Measurements from ENCODE around the gene TMEM242.

DNA sequence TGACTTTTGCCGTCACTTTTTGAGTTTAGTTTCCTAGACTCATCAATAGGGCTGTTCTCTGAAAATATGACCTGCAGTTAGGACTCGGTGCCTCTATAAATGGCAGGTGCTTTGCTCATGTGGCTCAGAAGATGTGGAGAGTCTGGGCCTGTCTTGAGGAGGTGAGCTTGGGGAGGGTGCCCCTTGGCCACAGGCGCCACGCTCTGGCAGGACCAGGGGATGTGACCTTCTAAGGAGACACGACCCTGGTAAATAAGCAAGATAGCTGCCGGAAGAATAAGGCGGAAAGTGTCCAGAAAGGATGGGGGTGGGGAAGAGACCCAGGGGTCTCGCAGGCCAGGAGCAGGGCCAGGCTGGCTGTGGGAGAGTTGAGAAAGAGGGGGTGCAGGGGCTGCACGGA lies 46.6 kb downstream of the TMEM242 start:
- TF ChIP-seq, protein P1, sequence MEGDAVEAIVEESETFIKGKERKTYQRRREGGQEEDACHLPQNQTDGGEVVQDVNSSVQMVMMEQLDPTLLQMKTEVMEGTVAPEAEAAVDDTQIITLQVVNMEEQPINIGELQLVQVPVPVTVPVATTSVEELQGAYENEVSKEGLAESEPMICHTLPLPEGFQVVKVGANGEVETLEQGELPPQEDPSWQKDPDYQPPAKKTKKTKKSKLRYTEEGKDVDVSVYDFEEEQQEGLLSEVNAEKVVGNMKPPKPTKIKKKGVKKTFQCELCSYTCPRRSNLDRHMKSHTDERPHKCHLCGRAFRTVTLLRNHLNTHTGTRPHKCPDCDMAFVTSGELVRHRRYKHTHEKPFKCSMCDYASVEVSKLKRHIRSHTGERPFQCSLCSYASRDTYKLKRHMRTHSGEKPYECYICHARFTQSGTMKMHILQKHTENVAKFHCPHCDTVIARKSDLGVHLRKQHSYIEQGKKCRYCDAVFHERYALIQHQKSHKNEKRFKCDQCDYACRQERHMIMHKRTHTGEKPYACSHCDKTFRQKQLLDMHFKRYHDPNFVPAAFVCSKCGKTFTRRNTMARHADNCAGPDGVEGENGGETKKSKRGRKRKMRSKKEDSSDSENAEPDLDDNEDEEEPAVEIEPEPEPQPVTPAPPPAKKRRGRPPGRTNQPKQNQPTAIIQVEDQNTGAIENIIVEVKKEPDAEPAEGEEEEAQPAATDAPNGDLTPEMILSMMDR (IDR thresholded peaks at IDR 0.05; ENCODE audit: low read depth, low read length, poor library complexity, severe bottlenecking) = no peak
- TF ChIP-seq EZH2phosphoT487 (IDR thresholded peaks at IDR 0.05; ENCODE audit: borderline replicate concordance, low read length) = no peak

Data from DOHH2 (cell line).